ENCODE results near the gene SHKBP1. TPM values are rescaled to one million over a fixed set of nuclear protein-coding genes. Genes with fewer than 3 reads are reported as not detected.

The SHKBP1 gene
- total and polyA plus RNA-seq, 2 donors (not counting 1 experiment from before 2014, with no cell fraction given) = 179 to 227 TPM

GRCh38 chr19:40589591-40590429 lies 13.1 kb downstream of the SHKBP1 start:
- Mint-ChIP-seq H3K27me3 (no peaks in the 10 kb centered on the region), H3K4me1 (peaks cover under 1% of the 10 kb centered on the region), H3K4me3 (no peak overlapping the region), H3K9me3 (ENCODE audit: insufficient read depth) (no peaks in the 10 kb centered on the region), H3K27ac (no peak overlapping the region)
- ATAC-seq (ENCODE audit: low read depth) (no peak), DNase-seq (no peak)
- H3K9me3 ChIP-seq (ENCODE audit: control extremely low read depth in 1 of 3, control insufficient read depth in 2 of 3, insufficient read depth in 1 of 3, low read length in 2 of 3) = peaks cover 0 to 6% (median 2%) of the 10 kb centered on the region in 3 donors
- TF ChIP-seq EZH2 (IDR thresholded peaks at IDR 0.05; ENCODE audit: borderline replicate concordance, insufficient read depth, low read depth, low read length, poor library complexity, severe bottlenecking) (no peak), CTCF (IDR thresholded peaks at IDR 0.05) (no peak)
- no peak overlapping the region for H3K4me3 ChIP-seq (ENCODE audit: control extremely low read depth in 1 of 5, extremely low read depth in 1 of 5, insufficient read depth in 1 of 5, low read depth in 2 of 5, low read length in 4 of 5)
- H3K36me3 ChIP-seq (replicated peaks in 1 of 2; ENCODE audit: control extremely low read depth in 1 of 2, control insufficient read depth in 1 of 2, extremely low read depth in 1 of 2, insufficient read depth in 2 of 2, low read length in 1 of 2) = peaks cover 0 to 39% of the 10 kb centered on the region in 2 experiments
- no peak overlapping the region for H3K4me2 ChIP-seq (replicated peaks; ENCODE audit: low read depth, low read length, poor library complexity, severe bottlenecking)
- intact Hi-C loops (cut with micrococcal nuclease) = no loop called here
- H3K4me1 ChIP-seq (ENCODE audit: control insufficient read depth in 2 of 2, insufficient read depth in 2 of 2, low read length in 2 of 2) = no peaks in the 10 kb centered on the region
- CTCF ChIA-PET = interaction anchor here (2.4 kb wide), 1 partner anchor 14 kb away, joined by 10 read pairs; no protein-coding TSS in a partner anchor
- no peaks in the 10 kb centered on the region for H3K79me2 ChIP-seq (ENCODE audit: control insufficient read depth, insufficient read depth, low read length)
- H3K27me3 ChIP-seq (replicated peaks in 1 of 4; ENCODE audit: control extremely low read depth in 1 of 4, control insufficient read depth in 3 of 4, insufficient read depth in 4 of 4, low read length in 3 of 4) = no peaks in the 10 kb centered on the region
- H4K20me1 ChIP-seq (ENCODE audit: control insufficient read depth, insufficient read depth, low read length, poor library complexity, severe bottlenecking) = no peaks in the 10 kb centered on the region
- H3K27ac ChIP-seq (ENCODE audit: low read length in 2 of 2) = no peak overlapping the region
- POLR2A ChIA-PET = interaction anchor here (0.7 kb wide), 1 partner anchor 1357 kb away, joined by 7 read pairs; no protein-coding TSS in a partner anchor
- H2AFZ ChIP-seq (ENCODE audit: insufficient read depth, low read depth, low read length, poor library complexity, severe bottlenecking) = no peak overlapping the region
- H3K9ac ChIP-seq (ENCODE audit: low read length) = no peak overlapping the region
- 94% methylated on average over 15 of the region's 26 CpGs for WGBS (ENCODE audit: insufficient coverage)
